H1 (cell line): ENCODE measurements around the gene TNIK. TPM values are rescaled to one million over a fixed set of nuclear protein-coding genes. Genes with fewer than 3 reads are reported as not detected.

Experiments used
- CTCF ChIA-PET: fragments of 300-600 bp; sonication (Branson Sonifier 250); formaldehyde crosslinking; loops from one replicate; lab custom pipeline; 2021; ENCODE audit not compliant: partially characterized antibody; lab: Charles Lee
- POLR2A ChIA-PET: fragments of 300-600 bp; sonication (Branson Sonifier 250); formaldehyde crosslinking; loops from one replicate; lab custom pipeline; 2021; ENCODE audit warnings: inconsistent platforms; ENCODE audit not compliant: partially characterized antibody; lab: Charles Lee
- DNase-seq, 2 experiments: peaks; one replicate each; pipeline versions ENCODE4 v3.0.0 to v3.0.0-alpha.2; 2010 to 2022; ENCODE audit warnings: low spot score in 2 of 2, low read depth in 1 of 2, mixed read lengths in 1 of 2
- FAIRE-seq: peaks from 2 replicates; lab custom pipeline; 2011; peaks lifted over from hg19 to GRCh38; lab: Jason Lieb, UNC
- H2AFZ ChIP-seq: 2 replicates; pipeline ENCODE4 v1.8.1; 2012; ENCODE audit warnings: low read length, inconsistent platforms
- H2AK5ac ChIP-seq: 2 replicates; pipeline ENCODE4 v1.6.1; 2013; ENCODE audit warnings: low read depth, low read length
- H2BK120ac ChIP-seq: replicated peaks from 2 replicates; pipeline ENCODE3; 2013; ENCODE audit warnings: low read depth, low read length, inconsistent platforms
- H2BK12ac ChIP-seq: 2 replicates; pipeline ENCODE4 v1.6.1; 2013; ENCODE audit warnings: low read depth, low read length
- H2BK15ac ChIP-seq: 2 replicates; pipeline ENCODE4 v1.6.1; 2013; ENCODE audit warnings: low read length
- H2BK20ac ChIP-seq: 2 replicates; pipeline ENCODE4 v1.6.1; 2013; ENCODE audit warnings: low read length
- H2BK5ac ChIP-seq: 2 replicates; pipeline ENCODE4 v1.6.1; 2013; ENCODE audit warnings: low read depth, low read length
- H3K14ac ChIP-seq: 2 replicates; pipeline ENCODE4 v1.6.1; 2013; ENCODE audit warnings: inconsistent platforms; ENCODE audit not compliant: insufficient read length
- H3K18ac ChIP-seq: 2 replicates; pipeline ENCODE4 v1.6.1; 2013; ENCODE audit warnings: low read length; ENCODE audit errors: extremely low read depth
- H3K23ac ChIP-seq: 2 replicates; pipeline ENCODE4 v1.6.1; 2013; ENCODE audit warnings: inconsistent platforms; ENCODE audit not compliant: insufficient read length
- H3K23me2 ChIP-seq: 2 replicates; pipeline ENCODE4 v1.6.1; 2013; ENCODE audit warnings: low read depth, low read length
- H3K27ac ChIP-seq: 2 replicates; pipeline ENCODE4 v1.6.1; 2011; ENCODE audit warnings: low read depth, low read length, inconsistent platforms
- H3K27me3 ChIP-seq, 4 experiments: replicated peaks in 1 of 4; 1 replicate in 1 of 4; 2 replicates in 3 of 4; pipeline versions ENCODE4 v1.6.1 to v1.8.1; 2011 to 2013; ENCODE audit warnings: low read length in 3 of 4, mild to moderate bottlenecking in 3 of 4, inconsistent platforms in 2 of 4, mixed read lengths in 2 of 4, moderate library complexity in 1 of 4; ENCODE audit not compliant: control insufficient read depth in 3 of 4, insufficient read depth in 3 of 4; ENCODE audit errors: extremely low read depth in 1 of 4
- H3K36me3 ChIP-seq, 4 experiments: 2 replicates each; pipeline versions ENCODE4 v1.6.1 to v1.8.1; 2011 to 2013; ENCODE audit warnings: mild to moderate bottlenecking in 4 of 4, low read length in 3 of 4, moderate library complexity in 2 of 4, control low read depth in 1 of 4, inconsistent platforms in 1 of 4; ENCODE audit not compliant: insufficient read depth in 4 of 4, control insufficient read depth in 2 of 4
- H3K4ac ChIP-seq: replicated peaks from 2 replicates; pipeline ENCODE3; 2013; ENCODE audit warnings: low read length, low read depth, mixed read lengths, inconsistent platforms; ENCODE audit not compliant: insufficient read length
- H3K4me1 ChIP-seq, 4 experiments: replicated peaks in 1 of 4; 1 replicate in 1 of 4; 2 replicates in 3 of 4; pipeline versions ENCODE4 v1.6.1 to v1.8.1; 2011 to 2013; ENCODE audit warnings: low read length in 3 of 4, inconsistent platforms in 2 of 4, mixed read lengths in 1 of 4; ENCODE audit not compliant: insufficient read depth in 4 of 4, control insufficient read depth in 3 of 4
- H3K4me2 ChIP-seq, 2 experiments: 2 replicates each; pipeline versions ENCODE4 v1.6.1 to v1.8.1; 2011 to 2013; ENCODE audit warnings: low read depth in 2 of 2, low read length in 2 of 2, control low read depth in 1 of 2, inconsistent platforms in 1 of 2, mild to moderate bottlenecking in 1 of 2; ENCODE audit not compliant: insufficient read depth in 1 of 2
- H3K4me3 ChIP-seq, 4 experiments: fragments of 200-600, 300-600 bp in 1 of 4; sonication (generic), shearing (Covaris generic), sonication (Bioruptor Twin) in 1 of 4; 2 replicates each; pipeline versions ENCODE4 v1.5.1 to v1.8.1; 2011 to 2016; ENCODE audit warnings: low read length in 4 of 4, low read depth in 3 of 4, control low read depth in 2 of 4, inconsistent platforms in 2 of 4, mild to moderate bottlenecking in 2 of 4, mixed read lengths in 1 of 4, moderate library complexity in 1 of 4; ENCODE audit not compliant: insufficient read depth in 2 of 4; ENCODE audit errors: extremely low read depth in 1 of 4
- H3K56ac ChIP-seq: replicated peaks from 2 replicates; pipeline ENCODE3; 2013; ENCODE audit warnings: low read depth, mild to moderate bottlenecking, mixed read lengths, low read length, inconsistent platforms; ENCODE audit not compliant: insufficient read length
- H3K79me1 ChIP-seq: 2 replicates; pipeline ENCODE4 v1.6.1; 2013; ENCODE audit warnings: low read depth, low read length, control low read depth
- H3K79me2 ChIP-seq, 2 experiments: 2 replicates each; pipeline versions ENCODE4 v1.6.1 to v1.8.1; 2012 to 2013; ENCODE audit warnings: low read length in 2 of 2, mild to moderate bottlenecking in 2 of 2, inconsistent platforms in 1 of 2; ENCODE audit not compliant: insufficient read depth in 2 of 2, control insufficient read depth in 1 of 2
- H3K9ac ChIP-seq, 4 experiments: replicated peaks in 1 of 4; 1 replicate in 1 of 4; 2 replicates in 3 of 4; pipeline versions ENCODE4 v1.6.1 to v1.8.1; 2011 to 2013; ENCODE audit warnings: low read depth in 3 of 4, low read length in 3 of 4, control low read depth in 2 of 4, mild to moderate bottlenecking in 2 of 4, moderate library complexity in 2 of 4, inconsistent platforms in 1 of 4; ENCODE audit errors: extremely low read depth in 1 of 4
- H3K9me3 ChIP-seq, 2 experiments: 2 replicates each; pipeline versions ENCODE4 v1.6.1 to v1.8.1; 2012 to 2013; ENCODE audit warnings: mild to moderate bottlenecking in 2 of 2, moderate library complexity in 2 of 2, control low read depth in 1 of 2, inconsistent platforms in 1 of 2, low read depth in 1 of 2, low read length in 1 of 2, mixed read lengths in 1 of 2; ENCODE audit not compliant: insufficient read depth in 2 of 2
- H4K20me1 ChIP-seq, 2 experiments: replicated peaks in 1 of 2; 2 replicates each; pipeline versions ENCODE3 to v1.8.1; 2011 to 2013; ENCODE audit warnings: inconsistent platforms in 2 of 2, low read length in 2 of 2, mild to moderate bottlenecking in 1 of 2; ENCODE audit not compliant: insufficient read depth in 2 of 2, control insufficient read depth in 1 of 2
- H4K5ac ChIP-seq: 2 replicates; pipeline ENCODE4 v1.6.1; 2013; ENCODE audit warnings: low read length, low read depth, mixed read lengths, inconsistent platforms; ENCODE audit not compliant: insufficient read length
- H4K8ac ChIP-seq: 2 replicates; pipeline ENCODE4 v1.8.0; 2013; ENCODE audit warnings: mild to moderate bottlenecking, moderate library complexity, low read length, inconsistent platforms; ENCODE audit not compliant: insufficient read depth; ENCODE audit errors: extremely low read depth
- H4K91ac ChIP-seq: replicated peaks from 2 replicates; pipeline ENCODE3; 2013; ENCODE audit warnings: low read length, mixed read lengths, inconsistent platforms; ENCODE audit not compliant: insufficient read length
- BACH1 ChIP-seq: IDR thresholded peaks from 2 replicates; pipeline ENCODE4 v1.6.1; 2012; ENCODE audit warnings: low read length, improper control_type of control experiment
- BCL11A ChIP-seq, 2 experiments: IDR thresholded peaks; one replicate each; pipeline ENCODE4 v1.6.1; 2011; ENCODE audit warnings: low read depth in 2 of 2, low read length in 2 of 2, mild to moderate bottlenecking in 2 of 2
- CBX8 ChIP-seq: fragments of 300-800, 300-1000 bp; sonication (generic); IDR thresholded peaks from 2 replicates; pipeline ENCODE4 v1.7.1; 2016; ENCODE audit warnings: low read depth, low read length, borderline replicate concordance
- CEBPB ChIP-seq: IDR thresholded peaks from 2 replicates; pipeline ENCODE4 v1.6.1; 2012; ENCODE audit warnings: low read depth, low read length
- EZH2 ChIP-seq: fragments of 200-600 bp; sonication (generic); IDR thresholded peaks from 2 replicates; pipeline ENCODE4 v1.7.1; 2012; ENCODE audit warnings: low read depth, mild to moderate bottlenecking, moderate library complexity, low read length, inconsistent platforms; ENCODE audit not compliant: severe bottlenecking
- GABPA ChIP-seq: IDR thresholded peaks from 2 replicates; pipeline ENCODE4 v1.6.1; 2011; ENCODE audit warnings: mild to moderate bottlenecking, low read length, moderate library complexity, borderline replicate concordance; ENCODE audit not compliant: insufficient read depth
- ZNF274 ChIP-seq: IDR thresholded peaks from 2 replicates; pipeline ENCODE4 v1.7.0; 2012; ENCODE audit warnings: low read length, borderline replicate concordance; ENCODE audit errors: extremely low read depth
- WGBS, 2 experiments: shearing (Covaris generic) in 1 of 2; methylation state at CpG; one replicate each; pipeline versions ENCODE4 v1.1.6 to v1.1.7; 2013 to 2015; ENCODE audit warnings: low lambda C conversion rate in 2 of 2, mixed read lengths in 2 of 2, inconsistent platforms in 1 of 2, low coverage in 1 of 2, missing lambda C conversion rate in 1 of 2; ENCODE audit not compliant: insufficient replicate concordance in 2 of 2, insufficient coverage in 1 of 2, insufficient read length in 1 of 2; ENCODE audit errors: extremely low coverage in 1 of 2, missing lambda C conversion rate in 1 of 2; 5-methylcytosine and 5-hydroxymethylcytosine counted together
- polyA plus RNA-seq, 7 experiments: library from polyadenylated mRNA; depleted of rRNA in 3 of 7; stranded (reverse) in 5 of 7; unstranded in 2 of 7; fragments of >200 nt in 5 of 7; fragments of 200-250 nt in 2 of 7; gene quantifications; 1 replicate in 5 of 7; 2 replicates in 1 of 7; 4 replicates in 1 of 7; pipeline versions ENCODE4 v1.2.1 to v1.2.3, GENCODE V29; 2011 to 2013; ENCODE audit warnings: missing spikeins in 2 of 7, mixed read lengths in 2 of 7
- total RNA-seq: library from RNA; stranded (reverse); fragmentation: NEBNext Ultra II Directional; extraction: Animal tissue kit (Norgen Biotek cat#: 25700); gene quantifications from 2 replicates; pipeline ENCODE4 v1.2.1, GENCODE V29; 2021
- TF ChIP-seq, protein P1 (sequence below): IDR thresholded peaks from 2 replicates; pipeline ENCODE4 v1.6.1; 2011; ENCODE audit warnings: low read length, improper control_type of control experiment
- TF ChIP-seq, protein P2 (sequence below): IDR thresholded peaks from 2 replicates; pipeline ENCODE4 v1.6.1; 2012; ENCODE audit warnings: inconsistent platforms
- TF ChIP-seq, protein P3 (sequence below), 3 experiments: IDR thresholded peaks; 1 replicate in 2 of 3; 2 replicates in 1 of 3; pipeline versions ENCODE4 v1.5.1 to v1.6.1; 2011; ENCODE audit warnings: low read length in 3 of 3, mild to moderate bottlenecking in 3 of 3, inconsistent platforms in 2 of 3, low read depth in 1 of 3, moderate library complexity in 1 of 3; ENCODE audit not compliant: insufficient read depth in 1 of 3; ENCODE audit errors: control extremely low read depth in 1 of 3

Gene TNIK
- total and polyA plus RNA-seq, 2 of the 8 experiments (the other 6 are each of a cell fraction or from before 2014, with no cell fraction given) = 7.4 to 42.0 TPM

DNA sequence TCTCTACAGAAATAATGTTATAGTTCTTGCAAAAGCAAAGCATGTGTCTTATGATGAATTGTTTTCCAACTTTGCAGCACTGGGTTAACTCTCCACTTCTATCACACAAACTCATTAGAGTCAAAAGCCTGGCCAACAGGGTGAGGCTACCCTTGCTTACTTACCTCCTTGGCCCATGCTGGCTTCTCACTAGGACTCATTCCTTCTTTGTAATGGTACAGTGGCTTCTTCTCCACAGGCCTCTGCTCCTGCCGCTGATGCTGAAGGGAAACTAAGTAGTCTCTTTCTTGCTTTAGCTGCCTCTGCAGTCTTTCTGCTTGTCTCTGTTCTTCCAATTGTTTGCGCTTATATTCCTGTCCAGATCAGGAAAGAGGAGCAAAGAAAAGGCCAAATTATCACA lies 322.2 kb downstream of the TNIK start:
- H3K9ac ChIP-seq = no peak overlapping the region
- no peak overlapping the region for H4K91ac ChIP-seq
- no peak overlapping the region for H3K56ac ChIP-seq
- H3K79me1 ChIP-seq = no peaks in the 10 kb centered on the region
- no peak for DNase-seq
- no peak overlapping the region for H2BK120ac ChIP-seq
- H4K5ac ChIP-seq = no peak overlapping the region
- ChIA-PET POLR2A (no interaction called here), CTCF (interaction anchor here (0.6 to 1.9 kb wide), 2 partner anchors 89 to 591 kb away, joined by 4 read pairs; no protein-coding TSS in a partner anchor)
- H3K18ac ChIP-seq = no peak overlapping the region
- no peak overlapping the region for H2BK5ac ChIP-seq
- H3K4ac ChIP-seq = no peak overlapping the region
- 87% methylated on average over 2 of the region's 2 CpGs; no CpG with 5 or more reads in 1 of the 2 experiments for WGBS, 2 experiments
- H3K23ac ChIP-seq = no peak overlapping the region
- no peak overlapping the region for H2BK20ac ChIP-seq
- H2BK12ac ChIP-seq = no peak overlapping the region
- no peak overlapping the region for H2AFZ ChIP-seq
- no peaks in the 10 kb centered on the region for H3K4me1 ChIP-seq
- H2BK15ac ChIP-seq = no peak overlapping the region
- no peak for FAIRE-seq
- peaks cover 0 to 4% (median 0%) of the 10 kb centered on the region in 4 experiments; a peak in 1 of 8 replicates for H3K36me3 ChIP-seq
- no peak overlapping the region for H4K8ac ChIP-seq
- H3K79me2 ChIP-seq = no peaks in the 10 kb centered on the region
- no peak overlapping the region for H3K4me2 ChIP-seq
- no peaks in the 10 kb centered on the region for H3K9me3 ChIP-seq
- H3K23me2 ChIP-seq = no peaks in the 10 kb centered on the region
- no peaks in the 10 kb centered on the region for H4K20me1 ChIP-seq
- H2AK5ac ChIP-seq = no peak overlapping the region
- H3K27ac ChIP-seq = no peak overlapping the region
- H3K27me3 ChIP-seq = no peaks in the 10 kb centered on the region
- H3K14ac ChIP-seq = no peak overlapping the region
- H3K4me3 ChIP-seq = no peak overlapping the region
- TF ChIP-seq, protein P1, sequence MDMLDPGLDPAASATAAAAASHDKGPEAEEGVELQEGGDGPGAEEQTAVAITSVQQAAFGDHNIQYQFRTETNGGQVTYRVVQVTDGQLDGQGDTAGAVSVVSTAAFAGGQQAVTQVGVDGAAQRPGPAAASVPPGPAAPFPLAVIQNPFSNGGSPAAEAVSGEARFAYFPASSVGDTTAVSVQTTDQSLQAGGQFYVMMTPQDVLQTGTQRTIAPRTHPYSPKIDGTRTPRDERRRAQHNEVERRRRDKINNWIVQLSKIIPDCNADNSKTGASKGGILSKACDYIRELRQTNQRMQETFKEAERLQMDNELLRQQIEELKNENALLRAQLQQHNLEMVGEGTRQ = no peak
- no peak for TF ChIP-seq CEBPB
- no peak for TF ChIP-seq CBX8
- TF ChIP-seq BACH1 = no peak
- TF ChIP-seq, protein P2, sequence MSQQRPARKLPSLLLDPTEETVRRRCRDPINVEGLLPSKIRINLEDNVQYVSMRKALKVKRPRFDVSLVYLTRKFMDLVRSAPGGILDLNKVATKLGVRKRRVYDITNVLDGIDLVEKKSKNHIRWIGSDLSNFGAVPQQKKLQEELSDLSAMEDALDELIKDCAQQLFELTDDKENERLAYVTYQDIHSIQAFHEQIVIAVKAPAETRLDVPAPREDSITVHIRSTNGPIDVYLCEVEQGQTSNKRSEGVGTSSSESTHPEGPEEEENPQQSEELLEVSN = no peak
- no peak for TF ChIP-seq EZH2
- no peak for TF ChIP-seq BCL11A (IDR thresholded peaks at IDR 0.05; ENCODE audit: low read depth in 2 of 2, low read length in 2 of 2)
- TF ChIP-seq GABPA = no peak
- TF ChIP-seq, protein P3, sequence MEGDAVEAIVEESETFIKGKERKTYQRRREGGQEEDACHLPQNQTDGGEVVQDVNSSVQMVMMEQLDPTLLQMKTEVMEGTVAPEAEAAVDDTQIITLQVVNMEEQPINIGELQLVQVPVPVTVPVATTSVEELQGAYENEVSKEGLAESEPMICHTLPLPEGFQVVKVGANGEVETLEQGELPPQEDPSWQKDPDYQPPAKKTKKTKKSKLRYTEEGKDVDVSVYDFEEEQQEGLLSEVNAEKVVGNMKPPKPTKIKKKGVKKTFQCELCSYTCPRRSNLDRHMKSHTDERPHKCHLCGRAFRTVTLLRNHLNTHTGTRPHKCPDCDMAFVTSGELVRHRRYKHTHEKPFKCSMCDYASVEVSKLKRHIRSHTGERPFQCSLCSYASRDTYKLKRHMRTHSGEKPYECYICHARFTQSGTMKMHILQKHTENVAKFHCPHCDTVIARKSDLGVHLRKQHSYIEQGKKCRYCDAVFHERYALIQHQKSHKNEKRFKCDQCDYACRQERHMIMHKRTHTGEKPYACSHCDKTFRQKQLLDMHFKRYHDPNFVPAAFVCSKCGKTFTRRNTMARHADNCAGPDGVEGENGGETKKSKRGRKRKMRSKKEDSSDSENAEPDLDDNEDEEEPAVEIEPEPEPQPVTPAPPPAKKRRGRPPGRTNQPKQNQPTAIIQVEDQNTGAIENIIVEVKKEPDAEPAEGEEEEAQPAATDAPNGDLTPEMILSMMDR (IDR thresholded peaks at IDR 0.05; ENCODE audit: control extremely low read depth in 1 of 3, insufficient read depth in 1 of 3, low read depth in 1 of 3, low read length in 3 of 3) = no peak
- no peak for TF ChIP-seq ZNF274
